Duodenal mucosa (tissue), 2 donors: ENCODE results near the gene IGFBP5.

Experiments used
- H3K27ac ChIP-seq: one replicate; pipeline ENCODE4 v1.7.0; 2013; ENCODE audit warnings: low read depth, low read length
- H3K27me3 ChIP-seq, 2 donors: one replicate each; pipeline ENCODE4 v1.7.0; 2013; ENCODE audit warnings: low read length in 2 of 2, control low read depth in 1 of 2; ENCODE audit not compliant: insufficient read depth in 2 of 2, control insufficient read depth in 1 of 2
- H3K36me3 ChIP-seq, 2 donors: one replicate each; pipeline ENCODE4 v1.7.0; 2013; ENCODE audit warnings: low read length in 2 of 2, control low read depth in 1 of 2; ENCODE audit not compliant: insufficient read depth in 2 of 2, control insufficient read depth in 1 of 2
- H3K4me1 ChIP-seq, 2 donors: one replicate each; pipeline ENCODE4 v1.7.0; 2013; ENCODE audit warnings: low read length in 2 of 2, control low read depth in 1 of 2; ENCODE audit not compliant: insufficient read depth in 2 of 2, control insufficient read depth in 1 of 2
- H3K4me3 ChIP-seq, 2 donors: one replicate each; pipeline ENCODE4 v1.7.0; 2013; ENCODE audit warnings: low read length in 2 of 2, low read depth in 1 of 2
- H3K9ac ChIP-seq, 2 donors: one replicate each; pipeline ENCODE4 v1.7.0; 2013; ENCODE audit warnings: low read length in 2 of 2, low read depth in 1 of 2
- H3K9me3 ChIP-seq, 2 donors: one replicate each; pipeline ENCODE4 v1.7.0; 2013; ENCODE audit warnings: low read length in 2 of 2, control low read depth in 1 of 2; ENCODE audit not compliant: control insufficient read depth in 1 of 2

The IGFBP5 gene

GRCh38 chr2:216635701-216636550 is 59.4 kb downstream of the IGFBP5 start:
- peak overlapping the region; percentile 38 to 55 for H3K9ac ChIP-seq
- peaks cover 22 to 26% of the 10 kb centered on the region in 2 donors for H3K4me1 ChIP-seq
- H3K27me3 ChIP-seq: peaks cover 8 to 15% of the 10 kb centered on the region in 2 donors
- H3K36me3 ChIP-seq: peaks cover 0 to 7% of the 10 kb centered on the region in 2 donors
- H3K27ac ChIP-seq: peak overlapping the region; percentile 62
- H3K9me3 ChIP-seq: no peaks in the 10 kb centered on the region
- H3K4me3 ChIP-seq: peak overlapping the region; percentile 78 to 79

- Histone ChIP-seq H3K4me3 (peak overlapping the region; percentile 78 to 79), H3K4me1 (peaks cover 22 to 26% of the 10 kb centered on the region in 2 donors), H3K27ac (no peak overlapping the region), H3K36me3 (peaks cover 0 to under 1% of the 10 kb centered on the region in 2 donors), H3K9ac (peak overlapping the region in 1 of 2 donors; percentile 55), H3K9me3 (no peaks in the 10 kb centered on the region), H3K27me3 (peaks cover 8 to 15% of the 10 kb centered on the region in 2 donors)
These were observed 60.2 kb downstream of the IGFBP5 start for GRCh38 chr2:216635171-216635570.

GRCh38 chr2:216634370-216635148 is 60.8 kb downstream of the IGFBP5 start:
- Histone ChIP-seq H3K9me3 (no peaks in the 10 kb centered on the region), H3K9ac (peak overlapping the region; percentile 40 to 55), H3K4me3 (peak overlapping the region; percentile 78 to 79), H3K36me3 (no peaks in the 10 kb centered on the region), H3K4me1 (peaks cover 22 to 26% of the 10 kb centered on the region in 2 donors), H3K27ac (peak overlapping the region; percentile 20), H3K27me3 (peaks cover 8 to 15% of the 10 kb centered on the region in 2 donors)

- Histone ChIP-seq H3K4me3 (peak overlapping the region; percentile 78 to 79), H3K9ac (peak overlapping the region; percentile 40 to 55), H3K36me3 (no peaks in the 10 kb centered on the region), H3K27ac (peak overlapping the region; percentile 20), H3K4me1 (peaks cover 22 to 26% of the 10 kb centered on the region in 2 donors), H3K9me3 (no peaks in the 10 kb centered on the region), H3K27me3 (peaks cover 8 to 15% of the 10 kb centered on the region in 2 donors)
These were observed 61.6 kb downstream of the IGFBP5 start for GRCh38 chr2:216633616-216634369.

- Histone ChIP-seq H3K36me3 (no peaks in the 10 kb centered on the region), H3K9ac (peak within 1 kb of the TSS; percentile 47 to 55)
These were observed 62.3 kb downstream of the IGFBP5 start, which contains the start of gene IGFBP2 for GRCh38 chr2:216632952-216633615. TSS of gene IGFBP2 (plus strand) at chr2:216633420. CDS start at chr2:216633524, 104 bp downstream.

GRCh38 chr2:216632346-216632951 is 62.9 kb downstream of the IGFBP5 start:
- Histone ChIP-seq H3K27ac (no peak overlapping the region), H3K4me3 (peak overlapping the region; percentile 50 to 58), H3K4me1 (peaks cover 18 to 22% of the 10 kb centered on the region in 2 donors), H3K36me3 (no peaks in the 10 kb centered on the region), H3K9ac (peak overlapping the region in 1 of 2 donors; percentile 47), H3K27me3 (peaks cover 8 to 15% of the 10 kb centered on the region in 2 donors), H3K9me3 (no peaks in the 10 kb centered on the region)

More at GRCh38 chr2:216632952-216633615, 62.3 kb downstream of the IGFBP5 start, which contains the start of gene IGFBP2:
- peaks cover 8 to 15% of the 10 kb centered on the region in 2 donors for H3K27me3 ChIP-seq
- peak within 1 kb of the TSS; percentile 20 for H3K27ac ChIP-seq
- no peaks in the 10 kb centered on the region for H3K9me3 ChIP-seq
- peaks cover 22 to 26% of the 10 kb centered on the region in 2 donors for H3K4me1 ChIP-seq
- H3K4me3 ChIP-seq: peak within 1 kb of the TSS; percentile 78 to 79

GRCh38 chr2:216629784-216630183 is 65.6 kb downstream of the IGFBP5 start:
- no peak overlapping the region for H3K4me3 ChIP-seq
- no peak overlapping the region for H3K9ac ChIP-seq
- no peaks in the 10 kb centered on the region for H3K36me3 ChIP-seq
- no peaks in the 10 kb centered on the region for H3K4me1 ChIP-seq
- H3K27ac ChIP-seq: no peak overlapping the region
- peaks cover 8 to 15% of the 10 kb centered on the region in 2 donors for H3K27me3 ChIP-seq
- no peaks in the 10 kb centered on the region for H3K9me3 ChIP-seq

GRCh38 chr2:216626875-216627245 is 68.5 kb downstream of the IGFBP5 start:
- H3K9me3 ChIP-seq: peaks cover 0 to 2% of the 10 kb centered on the region in 2 donors
- no peak overlapping the region for H3K27ac ChIP-seq
- no peak overlapping the region for H3K4me3 ChIP-seq
- no peak overlapping the region for H3K9ac ChIP-seq
- no peaks in the 10 kb centered on the region for H3K27me3 ChIP-seq
- H3K36me3 ChIP-seq: no peaks in the 10 kb centered on the region
- H3K4me1 ChIP-seq: no peaks in the 10 kb centered on the region
